Body of pancreas (tissue), 4 donors: ENCODE results near the gene HNRNPK.

Experiments used
- POLR2A ChIP-seq, 3 donors: fragments of 450-650 bp; IDR thresholded peaks; one replicate each; pipeline ENCODE4 v1.6.1; 2016; ENCODE audit warnings: antibody characterized with exemption in 3 of 3, mild to moderate bottlenecking in 2 of 3
- TF ChIP-seq, protein P1 (sequence below), 7 experiments: fragments of 450-650 bp in 4 of 7; fragments of 200-600 bp in 3 of 7; sonication (generic) in 3 of 7; IDR thresholded peaks; one replicate each; pipeline ENCODE4 v1.5.1; 2016 to 2019; ENCODE audit warnings: antibody characterized with exemption in 7 of 7

- TF ChIP-seq, protein P1, sequence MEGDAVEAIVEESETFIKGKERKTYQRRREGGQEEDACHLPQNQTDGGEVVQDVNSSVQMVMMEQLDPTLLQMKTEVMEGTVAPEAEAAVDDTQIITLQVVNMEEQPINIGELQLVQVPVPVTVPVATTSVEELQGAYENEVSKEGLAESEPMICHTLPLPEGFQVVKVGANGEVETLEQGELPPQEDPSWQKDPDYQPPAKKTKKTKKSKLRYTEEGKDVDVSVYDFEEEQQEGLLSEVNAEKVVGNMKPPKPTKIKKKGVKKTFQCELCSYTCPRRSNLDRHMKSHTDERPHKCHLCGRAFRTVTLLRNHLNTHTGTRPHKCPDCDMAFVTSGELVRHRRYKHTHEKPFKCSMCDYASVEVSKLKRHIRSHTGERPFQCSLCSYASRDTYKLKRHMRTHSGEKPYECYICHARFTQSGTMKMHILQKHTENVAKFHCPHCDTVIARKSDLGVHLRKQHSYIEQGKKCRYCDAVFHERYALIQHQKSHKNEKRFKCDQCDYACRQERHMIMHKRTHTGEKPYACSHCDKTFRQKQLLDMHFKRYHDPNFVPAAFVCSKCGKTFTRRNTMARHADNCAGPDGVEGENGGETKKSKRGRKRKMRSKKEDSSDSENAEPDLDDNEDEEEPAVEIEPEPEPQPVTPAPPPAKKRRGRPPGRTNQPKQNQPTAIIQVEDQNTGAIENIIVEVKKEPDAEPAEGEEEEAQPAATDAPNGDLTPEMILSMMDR (IDR thresholded peaks at IDR 0.05), result no peak
- no peak for TF ChIP-seq POLR2A (IDR thresholded peaks at IDR 0.05)
Observed at GRCh38 chr9:84024041-84024575, 44.1 kb upstream of the HNRNPK start.
